NB4 (cell line): Measurements from ENCODE around the gene ASIC1.

ENCODE experiments used
- DNase-seq: peaks from one replicate; pipeline ENCODE4 v3.0.0; 2010; ENCODE audit warnings: low read depth
- H3K4me3 ChIP-seq: one replicate; pipeline ENCODE4 v1.5.1; 2011; ENCODE audit warnings: mild to moderate bottlenecking, low read depth, low read length, moderate library complexity
- MYC ChIP-seq: IDR thresholded peaks from 2 replicates; pipeline ENCODE4 v1.6.1; 2011; ENCODE audit warnings: low read depth, low read length
- POLR2A ChIP-seq: IDR thresholded peaks from 2 replicates; pipeline ENCODE4 v1.6.1; 2011; ENCODE audit warnings: mild to moderate bottlenecking; ENCODE audit not compliant: insufficient read length; ENCODE audit errors: extremely low read depth
- TF ChIP-seq, protein P1 (sequence below): IDR thresholded peaks from 2 replicates; pipeline ENCODE4 v1.6.1; 2011; ENCODE audit warnings: low read depth, low read length
- TF ChIP-seq, protein P2 (sequence below): IDR thresholded peaks from one replicate; pipeline ENCODE4 v1.5.1; 2012; ENCODE audit warnings: low read depth, low read length

Gene ASIC1

DNA sequence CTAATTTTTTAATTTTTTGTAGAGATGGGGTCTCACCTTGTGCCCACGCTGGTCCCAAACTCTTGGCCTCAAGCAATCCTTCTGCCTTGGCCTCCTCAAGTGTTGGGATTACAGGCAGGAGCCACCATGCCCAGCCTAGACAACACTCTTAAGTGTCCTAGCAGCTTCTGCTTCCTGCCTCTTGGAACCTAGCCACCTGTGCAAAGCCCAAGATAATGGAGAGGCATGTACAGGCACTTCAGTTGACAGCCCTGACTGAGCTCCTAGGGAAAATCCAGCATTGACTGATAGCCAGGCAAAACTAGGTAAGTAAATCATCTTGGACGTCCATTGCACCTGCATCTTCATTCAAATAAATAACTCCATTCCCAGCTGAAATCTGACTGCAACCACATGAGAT is 70.2 kb downstream of the ASIC1 start:
- TF ChIP-seq POLR2A (no peak), MYC (no peak)
- TF ChIP-seq, protein P1, sequence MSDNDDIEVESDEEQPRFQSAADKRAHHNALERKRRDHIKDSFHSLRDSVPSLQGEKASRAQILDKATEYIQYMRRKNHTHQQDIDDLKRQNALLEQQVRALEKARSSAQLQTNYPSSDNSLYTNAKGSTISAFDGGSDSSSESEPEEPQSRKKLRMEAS: no peak
- TF ChIP-seq, protein P2, sequence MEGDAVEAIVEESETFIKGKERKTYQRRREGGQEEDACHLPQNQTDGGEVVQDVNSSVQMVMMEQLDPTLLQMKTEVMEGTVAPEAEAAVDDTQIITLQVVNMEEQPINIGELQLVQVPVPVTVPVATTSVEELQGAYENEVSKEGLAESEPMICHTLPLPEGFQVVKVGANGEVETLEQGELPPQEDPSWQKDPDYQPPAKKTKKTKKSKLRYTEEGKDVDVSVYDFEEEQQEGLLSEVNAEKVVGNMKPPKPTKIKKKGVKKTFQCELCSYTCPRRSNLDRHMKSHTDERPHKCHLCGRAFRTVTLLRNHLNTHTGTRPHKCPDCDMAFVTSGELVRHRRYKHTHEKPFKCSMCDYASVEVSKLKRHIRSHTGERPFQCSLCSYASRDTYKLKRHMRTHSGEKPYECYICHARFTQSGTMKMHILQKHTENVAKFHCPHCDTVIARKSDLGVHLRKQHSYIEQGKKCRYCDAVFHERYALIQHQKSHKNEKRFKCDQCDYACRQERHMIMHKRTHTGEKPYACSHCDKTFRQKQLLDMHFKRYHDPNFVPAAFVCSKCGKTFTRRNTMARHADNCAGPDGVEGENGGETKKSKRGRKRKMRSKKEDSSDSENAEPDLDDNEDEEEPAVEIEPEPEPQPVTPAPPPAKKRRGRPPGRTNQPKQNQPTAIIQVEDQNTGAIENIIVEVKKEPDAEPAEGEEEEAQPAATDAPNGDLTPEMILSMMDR: no peak
- H3K4me3 ChIP-seq: no peak overlapping the region
- DNase-seq: no peak

DNA sequence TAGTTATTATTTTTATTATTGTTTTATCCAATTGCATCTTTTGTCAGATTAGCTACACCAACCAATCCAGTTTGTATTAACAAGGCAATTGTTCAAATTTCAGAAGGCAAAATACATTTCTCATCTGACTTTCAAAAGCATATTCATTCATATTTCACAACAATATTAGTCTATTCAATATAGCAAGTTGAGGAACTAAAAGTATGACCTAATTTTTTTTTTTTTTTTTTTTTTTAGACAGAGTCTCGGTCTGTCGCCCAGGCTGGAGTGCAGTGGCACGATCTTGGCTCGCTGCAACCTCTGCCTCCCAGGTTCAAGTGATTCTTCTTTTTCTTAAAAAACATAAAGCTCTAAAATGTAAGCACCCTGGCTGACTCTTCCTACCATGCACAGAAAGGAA is 71.9 kb downstream of the ASIC1 start:
- no peak for TF ChIP-seq POLR2A
- TF ChIP-seq MYC: no peak
- TF ChIP-seq, protein P2: no peak
- TF ChIP-seq, protein P1: no peak
- DNase-seq: no peak
- no peak overlapping the region for H3K4me3 ChIP-seq

DNA sequence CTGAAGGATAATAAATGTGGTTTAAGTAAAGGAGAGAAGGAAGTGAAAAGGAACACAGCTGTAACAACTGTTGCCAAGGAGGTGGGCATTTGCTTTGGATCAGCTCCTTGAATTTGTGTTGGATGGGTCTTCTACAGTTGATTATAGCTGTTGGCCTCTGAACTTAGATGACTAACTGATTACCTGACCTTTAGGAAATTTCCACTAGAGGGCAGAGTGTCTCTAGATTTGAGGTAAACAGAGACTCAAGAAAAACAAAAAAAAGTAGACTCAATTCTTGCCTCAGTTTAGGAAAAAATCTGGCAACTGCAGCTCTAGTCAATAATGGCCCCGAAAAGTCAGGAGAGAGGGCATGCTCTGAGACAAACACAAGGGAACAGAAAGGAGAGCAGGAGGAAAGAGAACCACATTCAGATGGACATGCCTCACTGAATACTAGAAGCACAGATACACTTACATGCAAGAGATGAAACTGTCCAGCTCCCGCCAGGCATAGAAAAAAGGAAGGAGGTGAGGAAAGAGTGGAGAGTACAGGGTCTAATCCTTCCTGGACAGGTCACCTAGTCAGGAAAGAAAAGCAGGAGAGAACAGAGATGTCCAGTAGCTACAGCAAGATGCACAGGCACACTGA is 75.2 kb downstream of the ASIC1 start:
- H3K4me3 ChIP-seq: no peak overlapping the region
- TF ChIP-seq, protein P2: peak; percentile 57
- TF ChIP-seq POLR2A: no peak
- TF ChIP-seq, protein P1: no peak
- no peak for TF ChIP-seq MYC
- DNase-seq: peak; percentile 76
